ENCODE data around the gene DEPP1.
A peak's percentile ranks its signal among the peaks of the same experiment; 100 is the strongest.

Gene DEPP1

GRCh38 chr10:44944354-44944753 lies 34.3 kb downstream of the DEPP1 start:
- DNase-seq (ENCODE audit: low read depth, low spot score), result no peak
- H3K4me3 ChIP-seq (ENCODE audit: low read length), result no peak overlapping the region

GRCh38 chr10:44939691-44940401 lies 38.8 kb downstream of the DEPP1 start:
- no peak for DNase-seq (ENCODE audit: low read depth, low spot score)
- H3K4me3 ChIP-seq (ENCODE audit: low read length), result no peak overlapping the region

- DNase-seq (ENCODE audit: low read depth, low spot score), result peak; percentile 23
- H3K4me3 ChIP-seq (ENCODE audit: low read length), result no peak overlapping the region
Measured at GRCh38 chr10:44938956-44939355, 39.7 kb downstream of the DEPP1 start.

- H3K4me3 ChIP-seq (ENCODE audit: low read length), result no peak overlapping the region
- no peak for DNase-seq (ENCODE audit: low read depth, low spot score)
Measured at GRCh38 chr10:44937196-44938005, 41.2 kb downstream of the DEPP1 start.

GRCh38 chr10:44936314-44936975 lies 42.2 kb downstream of the DEPP1 start:
- peak; percentile 51 for DNase-seq (ENCODE audit: low read depth, low spot score)
- no peak overlapping the region for H3K4me3 ChIP-seq (ENCODE audit: low read length)

- H3K4me3 ChIP-seq (ENCODE audit: low read length), result no peak overlapping the region
- peak; percentile 64 for DNase-seq (ENCODE audit: low read depth, low spot score)
Measured at GRCh38 chr10:44935966-44936295, 42.7 kb downstream of the DEPP1 start.

GRCh38 chr10:44935201-44935965 lies 43.2 kb downstream of the DEPP1 start:
- H3K4me3 ChIP-seq (ENCODE audit: low read length), result no peak overlapping the region
- no peak for DNase-seq (ENCODE audit: low read depth, low spot score)

- no peak for DNase-seq (ENCODE audit: low read depth, low spot score)
- no peak overlapping the region for H3K4me3 ChIP-seq (ENCODE audit: low read length)
Measured at GRCh38 chr10:44934416-44935200, 44.0 kb downstream of the DEPP1 start.

GRCh38 chr10:44933451-44934321 lies 44.9 kb downstream of the DEPP1 start:
- no peak overlapping the region for H3K4me3 ChIP-seq (ENCODE audit: low read length)
- no peak for DNase-seq (ENCODE audit: low read depth, low spot score)

- DNase-seq (ENCODE audit: low read depth, low spot score), result peak; percentile 85
- no peak overlapping the region for H3K4me3 ChIP-seq (ENCODE audit: low read length)
Measured at GRCh38 chr10:44932517-44933450, 45.8 kb downstream of the DEPP1 start.

- no peak overlapping the region for H3K4me3 ChIP-seq (ENCODE audit: low read length)
- no peak for DNase-seq (ENCODE audit: low read depth, low spot score)
Measured at GRCh38 chr10:44931621-44932516, 46.7 kb downstream of the DEPP1 start.

- no peak for DNase-seq (ENCODE audit: low read depth, low spot score)
- H3K4me3 ChIP-seq (ENCODE audit: low read length), result no peak overlapping the region
Measured at GRCh38 chr10:44930904-44931620, 47.5 kb downstream of the DEPP1 start.

GRCh38 chr10:44929356-44930255 lies 49.0 kb downstream of the DEPP1 start:
- H3K4me3 ChIP-seq (ENCODE audit: low read length), result no peak overlapping the region
- DNase-seq (ENCODE audit: low read depth, low spot score), result no peak

GRCh38 chr10:44928462-44928861 lies 50.1 kb downstream of the DEPP1 start:
- no peak for DNase-seq (ENCODE audit: low read depth, low spot score)
- H3K4me3 ChIP-seq (ENCODE audit: low read length), result no peak overlapping the region

Measured in Jurkat, Clone E6-1 (cell line).